Measurements from ENCODE around the gene SUCO. TPM values are rescaled to one million over a fixed set of nuclear protein-coding genes. Genes with fewer than 3 reads are reported as not detected.

SUCO gene
- total and polyA plus RNA-seq, 2 of the 13 experiments (the other 11 are each of a cell fraction or from before 2014, with no cell fraction given): 12.6 to 25.5 TPM

- DNase-seq (ENCODE audit: low spot score) (no peak), ATAC-seq (no peak), FAIRE-seq (no peak)
- H3K4me1 ChIP-seq (ENCODE audit: insufficient read depth, low read length): peaks cover 18% of the 10 kb centered on the region
- intact Hi-C loops (cut with micrococcal nuclease; ENCODE audit: unreplicated experiment): no loop called here
- H3K9ac ChIP-seq (ENCODE audit: insufficient read depth, low read depth, low read length): no peak overlapping the region
- no peaks in the 10 kb centered on the region for H4K20me1 ChIP-seq (ENCODE audit: insufficient read depth, low read length)
- no peak overlapping the region for H3K27ac ChIP-seq (ENCODE audit: extremely low read length, insufficient read depth, low read length)
- H3K27me3 ChIP-seq (ENCODE audit: control insufficient read depth in 1 of 2, insufficient read depth in 2 of 2, low read length in 2 of 2): no peaks in the 10 kb centered on the region; a peak in 2 of 5 replicates
- CTCF ChIA-PET (ENCODE audit: low intra/inter-chr PET ratio, low total read pairs): no interaction called here
- POLR2A ChIA-PET: interaction anchor here (1.0 kb wide), 1 partner anchor 48 kb away, joined by 3 read pairs; the partner anchor contains the start of gene SUCO
- no peak overlapping the region for H2AFZ ChIP-seq (ENCODE audit: low read length)
- H3K79me2 ChIP-seq (ENCODE audit: insufficient read depth, low read length): no peaks in the 10 kb centered on the region
- H3K36me3 ChIP-seq (replicated peaks in 1 of 2; ENCODE audit: control insufficient read depth in 1 of 2, insufficient read depth in 2 of 2, low read length in 2 of 2): no peaks in the 10 kb centered on the region
- no TSS peak for BruUV-seq (replicated peaks)
- in situ Hi-C loops (cut with HindIII; ENCODE audit: extremely low pct_ligation_motif_present, low pct_unique_long_range_greater_than_20kb): no loop called here
- H3K4me3 ChIP-seq (replicated peaks in 1 of 3; ENCODE audit: insufficient read depth in 1 of 3, low read depth in 2 of 3, low read length in 3 of 3): no peak overlapping the region
- H3K9me3 ChIP-seq (ENCODE audit: low read length): no peaks in the 10 kb centered on the region
- no peak overlapping the region for H3K4me2 ChIP-seq (ENCODE audit: low read depth, low read length)
- TF ChIP-seq ZNF33A (CRISPR knock-in tag; IDR thresholded peaks at IDR 0.05; ENCODE audit: borderline replicate concordance) (no peak), ZNF552 (CRISPR knock-in tag; IDR thresholded peaks at IDR 0.05; ENCODE audit: borderline replicate concordance) (no peak), ZNF510 (CRISPR knock-in tag; IDR thresholded peaks at IDR 0.05; ENCODE audit: low read depth) (no peak), SOX6 (IDR thresholded peaks at IDR 0.05) (no peak), SOX6 (CRISPR knock-in tag; IDR thresholded peaks at IDR 0.05) (no peak), SPEN (CRISPR knock-in tag; IDR thresholded peaks at IDR 0.05; ENCODE audit: low read depth) (no peak), ZNF572 (CRISPR knock-in tag; IDR thresholded peaks at IDR 0.05) (no peak)
Observed at GRCh38 chr1:172484252-172484651, 48.7 kb upstream of the SUCO start.

GRCh38 chr1:172485626-172486025 lies 47.3 kb upstream of the SUCO start:
- H3K4me1 ChIP-seq (ENCODE audit: insufficient read depth, low read length): peaks cover 18% of the 10 kb centered on the region
- intact Hi-C loops (cut with micrococcal nuclease; ENCODE audit: unreplicated experiment) (no loop called here), in situ Hi-C loops (cut with HindIII; ENCODE audit: extremely low pct_ligation_motif_present, low pct_unique_long_range_greater_than_20kb) (no loop called here)
- no peaks in the 10 kb centered on the region; a peak in 2 of 5 replicates for H3K27me3 ChIP-seq (ENCODE audit: control insufficient read depth in 1 of 2, insufficient read depth in 2 of 2, low read length in 2 of 2)
- DNase-seq (ENCODE audit: low spot score): no peak
- H3K27ac ChIP-seq (ENCODE audit: extremely low read length, insufficient read depth, low read length): no peak overlapping the region
- no peaks in the 10 kb centered on the region for H4K20me1 ChIP-seq (ENCODE audit: insufficient read depth, low read length)
- WGBS (ENCODE audit: low lambda C conversion rate): 52% methylated on average over 5 of the region's 5 CpGs
- H3K9ac ChIP-seq (ENCODE audit: insufficient read depth, low read depth, low read length): no peak overlapping the region
- no TSS peak for BruUV-seq (replicated peaks)
- no peak overlapping the region for H3K4me3 ChIP-seq (replicated peaks in 1 of 3; ENCODE audit: insufficient read depth in 1 of 3, low read depth in 2 of 3, low read length in 3 of 3)
- TF ChIP-seq RFX5 (IDR thresholded peaks at IDR 0.05; ENCODE audit: low read depth, low read length): no peak
- no peak overlapping the region for H3K4me2 ChIP-seq (ENCODE audit: low read depth, low read length)
- CTCF ChIA-PET (ENCODE audit: low intra/inter-chr PET ratio, low total read pairs): no interaction called here
- no peak for ATAC-seq
- no peaks in the 10 kb centered on the region for H3K9me3 ChIP-seq (ENCODE audit: low read length)
- POLR2A ChIA-PET: no interaction called here
- no peak overlapping the region for H2AFZ ChIP-seq (ENCODE audit: low read length)
- no peaks in the 10 kb centered on the region for H3K36me3 ChIP-seq (replicated peaks in 1 of 2; ENCODE audit: control insufficient read depth in 1 of 2, insufficient read depth in 2 of 2, low read length in 2 of 2)
- FAIRE-seq: no peak
- no peaks in the 10 kb centered on the region for H3K79me2 ChIP-seq (ENCODE audit: insufficient read depth, low read length)

All from HepG2 (cell line).